Uterus (tissue), 2 donors: ENCODE data around the gene CHD5.

ENCODE experiments used
- CTCF ChIP-seq, 4 experiments: fragments of 200-600 bp in 2 of 4; fragments of 450-650 bp in 2 of 4; sonication (generic) in 2 of 4; IDR thresholded peaks; one replicate each; pipeline ENCODE4 v1.5.1; 2016 to 2019; ENCODE audit warnings: antibody characterized with exemption in 4 of 4, mild to moderate bottlenecking in 2 of 4, moderate library complexity in 1 of 4
- POLR2A ChIP-seq, 2 donors: fragments of 450-650 bp; IDR thresholded peaks; one replicate each; pipeline ENCODE4 v1.6.1; 2016; ENCODE audit warnings: antibody characterized with exemption in 2 of 2, mild to moderate bottlenecking in 1 of 2, moderate library complexity in 1 of 2

DNA sequence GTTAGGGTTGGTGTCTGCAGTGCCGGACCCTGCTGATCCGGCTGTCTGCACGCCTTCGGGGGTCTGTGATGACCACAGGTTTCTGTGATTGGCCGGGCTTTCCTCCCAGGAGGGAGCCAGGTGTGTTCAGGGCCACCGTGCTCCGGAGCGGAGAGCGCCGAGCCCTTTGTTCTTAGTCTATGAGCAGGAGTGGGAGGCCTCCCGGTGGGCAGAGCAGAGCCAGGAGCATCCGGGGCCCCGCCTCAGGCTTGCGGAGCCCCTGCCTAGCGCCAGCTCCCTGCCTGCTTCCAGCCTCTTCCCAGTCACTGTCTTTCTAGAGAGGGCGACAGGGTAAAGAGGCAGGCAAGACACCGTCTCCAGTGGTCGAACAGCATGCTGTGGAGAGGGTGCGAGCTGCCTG, 102.6 kb downstream of the CHD5 start:
- no peak for TF ChIP-seq CTCF (IDR thresholded peaks at IDR 0.05)
- TF ChIP-seq POLR2A (IDR thresholded peaks at IDR 0.05), result no peak
